ENCODE data around the gene TMED6. TPM values are rescaled to one million over a fixed set of nuclear protein-coding genes. Genes with fewer than 3 reads are reported as not detected.

TMED6 gene
- total RNA-seq, 2 donors from 2014 or later: 3.6 to 6.0 TPM

GRCh38 chr16:69307856-69308255, 43.7 kb downstream of the TMED6 start:
- H3K4me1 ChIP-seq: peaks cover 5% of the 10 kb centered on the region
- no peak for TF ChIP-seq CTCF (IDR thresholded peaks at IDR 0.05)
- no peaks in the 10 kb centered on the region for H3K27me3 ChIP-seq
- no peak overlapping the region for H3K27ac ChIP-seq
- intact Hi-C loops (cut with DNase I): no loop called here
- DNase-seq: no peak
- no peak overlapping the region for H3K9ac ChIP-seq (ENCODE audit: low read depth in 2 of 2, low read length in 2 of 2)
- H3K9me3 ChIP-seq: no peaks in the 10 kb centered on the region
- H3K4me3 ChIP-seq: no peak overlapping the region
- no peaks in the 10 kb centered on the region for H3K36me3 ChIP-seq

GRCh38 chr16:69307091-69307490, 44.5 kb downstream of the TMED6 start:
- DNase-seq: no peak
- H3K9me3 ChIP-seq: no peaks in the 10 kb centered on the region
- TF ChIP-seq CTCF (IDR thresholded peaks at IDR 0.05): no peak
- H3K9ac ChIP-seq (ENCODE audit: low read depth in 2 of 2, low read length in 2 of 2): no peak overlapping the region
- H3K36me3 ChIP-seq: no peaks in the 10 kb centered on the region
- no peak overlapping the region for H3K27ac ChIP-seq
- intact Hi-C loops (cut with DNase I): no loop called here
- H3K4me1 ChIP-seq: no peaks in the 10 kb centered on the region
- H3K27me3 ChIP-seq: no peaks in the 10 kb centered on the region
- H3K4me3 ChIP-seq: no peak overlapping the region

GRCh38 chr16:69306031-69306430, 45.6 kb downstream of the TMED6 start:
- no peaks in the 10 kb centered on the region for H3K4me1 ChIP-seq
- TF ChIP-seq CTCF (IDR thresholded peaks at IDR 0.05): no peak
- no peaks in the 10 kb centered on the region for H3K36me3 ChIP-seq
- H3K27me3 ChIP-seq: no peaks in the 10 kb centered on the region
- intact Hi-C loops (cut with DNase I): no loop called here
- H3K9ac ChIP-seq (ENCODE audit: low read depth in 2 of 2, low read length in 2 of 2): no peak overlapping the region
- no peaks in the 10 kb centered on the region for H3K9me3 ChIP-seq
- no peak overlapping the region for H3K27ac ChIP-seq
- no peak for DNase-seq
- no peak overlapping the region for H3K4me3 ChIP-seq

- no peaks in the 10 kb centered on the region for H3K36me3 ChIP-seq
- H3K4me3 ChIP-seq: no peak overlapping the region
- H3K9me3 ChIP-seq: no peaks in the 10 kb centered on the region
These were observed 49.3 kb downstream of the TMED6 start for GRCh38 chr16:69302301-69302700.

GRCh38 chr16:69301861-69302260, 49.7 kb downstream of the TMED6 start:
- DNase-seq: no peak
- Histone ChIP-seq H3K9ac (ENCODE audit: low read depth in 2 of 2, low read length in 2 of 2) (no peak overlapping the region), H3K4me1 (no peaks in the 10 kb centered on the region), H3K36me3 (no peaks in the 10 kb centered on the region), H3K27me3 (no peaks in the 10 kb centered on the region), H3K4me3 (no peak overlapping the region), H3K27ac (no peak overlapping the region), H3K9me3 (no peaks in the 10 kb centered on the region)
- TF ChIP-seq CTCF (IDR thresholded peaks at IDR 0.05): no peak
- intact Hi-C loops (cut with DNase I): no loop called here

More at GRCh38 chr16:69302301-69302700, 49.3 kb downstream of the TMED6 start:
- no peak for DNase-seq
- no peak overlapping the region for H3K27ac ChIP-seq
- no peaks in the 10 kb centered on the region for H3K4me1 ChIP-seq
- intact Hi-C loops (cut with DNase I): no loop called here
- TF ChIP-seq CTCF (IDR thresholded peaks at IDR 0.05): no peak
- H3K27me3 ChIP-seq: no peaks in the 10 kb centered on the region
- H3K9ac ChIP-seq (ENCODE audit: low read depth in 2 of 2, low read length in 2 of 2): no peak overlapping the region

GRCh38 chr16:69301187-69301586, 50.4 kb downstream of the TMED6 start:
- intact Hi-C loops (cut with DNase I): no loop called here
- no peak overlapping the region for H3K4me3 ChIP-seq
- no peaks in the 10 kb centered on the region for H3K36me3 ChIP-seq

More at GRCh38 chr16:69301187-69301586, 50.4 kb downstream of the TMED6 start:
- Histone ChIP-seq H3K9ac (ENCODE audit: low read depth in 2 of 2, low read length in 2 of 2) (no peak overlapping the region), H3K27ac (no peak overlapping the region), H3K27me3 (no peaks in the 10 kb centered on the region), H3K4me1 (no peaks in the 10 kb centered on the region), H3K9me3 (no peaks in the 10 kb centered on the region)
- TF ChIP-seq CTCF (IDR thresholded peaks at IDR 0.05): no peak
- DNase-seq: no peak
